Mucosa of descending colon (tissue), 3 donors: ENCODE data around the gene CLDN5. TPM values are rescaled to one million over a fixed set of nuclear protein-coding genes. Genes with fewer than 3 reads are reported as not detected.
"Not testable (repeated sequence)": the region's sequence is repeated elsewhere in the genome, so short reads cannot be mapped to it uniquely, and the experiment has no call there.

Experiments used
- ATAC-seq: fragments of 200-7000 bp; cut with Tn5 transposase; one replicate; pipeline ENCODE4 v1.9.1; 2020; ENCODE audit warnings: mild to moderate bottlenecking, moderate library complexity
- DNase-seq, 3 donors: peaks; one replicate each; pipeline ENCODE4 v3.0.0-alpha.2; 2020
- H3K36me3 ChIP-seq: fragments of 200-600 bp; one replicate; pipeline ENCODE4 v1.8.0; 2021; ENCODE audit warnings: low read depth, mild to moderate bottlenecking
- H3K4me1 ChIP-seq: fragments of 200-600 bp; one replicate; pipeline ENCODE4 v1.8.0; 2021; ENCODE audit warnings: low read depth, mild to moderate bottlenecking
- H3K4me3 ChIP-seq: fragments of 200-600 bp; one replicate; pipeline ENCODE4 v1.8.0; 2021; ENCODE audit warnings: mild to moderate bottlenecking
- H3K9me3 ChIP-seq: fragments of 200-600 bp; one replicate; pipeline ENCODE4 v1.8.0; 2021; ENCODE audit warnings: mild to moderate bottlenecking
- intact Hi-C, 2 donors: fragments of 100-400 bp; cut with DNase I in 1 of 2; cut with micrococcal nuclease in 1 of 2; formaldehyde crosslinking; loops; one replicate each; pipeline versions ENCODE4 v1.11.0 to v1.11.1; 2022; cut with DNase I, micrococcal nuclease
- total RNA-seq, 3 donors: library from RNA; stranded (reverse); fragmentation: NEBNext Ultra II Directional in 2 of 3; extraction: Animal tissue kit (Norgen Biotek cat#: 25700) in 2 of 3; gene quantifications; one replicate each; pipeline versions ENCODE4 v1.2.1 to v1.2.4, GENCODE V29; 2021 to 2023
- TF ChIP-seq, protein P1 (sequence below): fragments of 200-600 bp; IDR thresholded peaks from one replicate; pipeline ENCODE4 v1.8.0; 2022; ENCODE audit warnings: antibody characterized with exemption, mild to moderate bottlenecking
- donor health status: DM: no; HTN: no; CAD: no; lungs with moderate emphysema.
- donor health status: DM: no; HTN: no; CAD: no.
- donor health status: DM: no; HTN: yes; CAD: no.

CLDN5 gene
- total RNA-seq, 3 donors from 2014 or later = 22.0 to 34.7 (median 22.2) TPM

DNA sequence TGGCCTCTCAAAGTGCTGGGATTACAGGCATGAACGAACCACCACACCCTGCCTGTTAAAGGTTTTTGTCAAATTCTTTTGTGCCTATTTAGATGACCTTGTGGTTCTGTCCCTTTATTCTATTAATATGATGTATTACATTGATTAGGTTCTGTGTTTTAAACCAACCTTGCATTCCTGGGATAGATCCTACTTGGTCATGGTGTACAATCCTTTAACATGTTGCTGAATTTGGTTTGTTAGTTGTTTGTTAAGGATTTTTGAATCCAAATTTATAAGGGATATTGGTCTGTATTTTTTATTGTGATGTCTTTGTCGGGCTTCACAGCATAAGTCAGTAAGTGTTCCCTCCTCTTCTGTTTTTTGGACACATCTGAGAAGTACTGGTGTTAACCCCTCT lies 29.0 kb upstream of the CLDN5 start:
- Histone ChIP-seq H3K9me3 (no peaks in the 10 kb centered on the region), H3K36me3 (no peaks in the 10 kb centered on the region), H3K4me1 (no peaks in the 10 kb centered on the region), H3K4me3 (no peak overlapping the region)
- DNase-seq (no peak), ATAC-seq (no peak)
- TF ChIP-seq, protein P1, sequence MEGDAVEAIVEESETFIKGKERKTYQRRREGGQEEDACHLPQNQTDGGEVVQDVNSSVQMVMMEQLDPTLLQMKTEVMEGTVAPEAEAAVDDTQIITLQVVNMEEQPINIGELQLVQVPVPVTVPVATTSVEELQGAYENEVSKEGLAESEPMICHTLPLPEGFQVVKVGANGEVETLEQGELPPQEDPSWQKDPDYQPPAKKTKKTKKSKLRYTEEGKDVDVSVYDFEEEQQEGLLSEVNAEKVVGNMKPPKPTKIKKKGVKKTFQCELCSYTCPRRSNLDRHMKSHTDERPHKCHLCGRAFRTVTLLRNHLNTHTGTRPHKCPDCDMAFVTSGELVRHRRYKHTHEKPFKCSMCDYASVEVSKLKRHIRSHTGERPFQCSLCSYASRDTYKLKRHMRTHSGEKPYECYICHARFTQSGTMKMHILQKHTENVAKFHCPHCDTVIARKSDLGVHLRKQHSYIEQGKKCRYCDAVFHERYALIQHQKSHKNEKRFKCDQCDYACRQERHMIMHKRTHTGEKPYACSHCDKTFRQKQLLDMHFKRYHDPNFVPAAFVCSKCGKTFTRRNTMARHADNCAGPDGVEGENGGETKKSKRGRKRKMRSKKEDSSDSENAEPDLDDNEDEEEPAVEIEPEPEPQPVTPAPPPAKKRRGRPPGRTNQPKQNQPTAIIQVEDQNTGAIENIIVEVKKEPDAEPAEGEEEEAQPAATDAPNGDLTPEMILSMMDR = no peak
- intact Hi-C loops = no loop called here

DNA sequence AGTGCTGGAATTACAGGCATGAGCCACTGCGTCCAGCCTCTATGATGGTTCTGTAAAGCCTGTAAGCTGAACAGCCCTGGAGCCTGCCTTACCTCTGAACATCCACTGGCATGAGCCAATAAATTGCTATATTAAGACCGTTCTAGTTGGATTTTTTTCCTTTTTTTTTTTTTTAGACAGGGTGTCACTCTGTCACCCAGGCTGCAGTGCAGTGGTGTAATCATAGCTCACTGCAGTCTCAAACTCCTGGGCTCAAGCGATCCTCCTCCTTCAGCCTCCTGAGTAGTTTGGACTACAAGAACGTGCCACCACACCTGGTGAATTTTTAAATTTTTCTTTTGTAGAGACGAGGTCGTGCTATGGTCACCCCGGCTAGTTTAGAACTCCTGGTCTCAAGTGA lies 26.2 kb upstream of the CLDN5 start:
- Histone ChIP-seq H3K9me3 (no peaks in the 10 kb centered on the region), H3K4me3 (no peak overlapping the region), H3K36me3 (no peaks in the 10 kb centered on the region), H3K4me1 (no peaks in the 10 kb centered on the region)
- TF ChIP-seq, protein P1 = no peak
- no peak for DNase-seq
- ATAC-seq = no peak
- intact Hi-C loops = no loop called here

DNA sequence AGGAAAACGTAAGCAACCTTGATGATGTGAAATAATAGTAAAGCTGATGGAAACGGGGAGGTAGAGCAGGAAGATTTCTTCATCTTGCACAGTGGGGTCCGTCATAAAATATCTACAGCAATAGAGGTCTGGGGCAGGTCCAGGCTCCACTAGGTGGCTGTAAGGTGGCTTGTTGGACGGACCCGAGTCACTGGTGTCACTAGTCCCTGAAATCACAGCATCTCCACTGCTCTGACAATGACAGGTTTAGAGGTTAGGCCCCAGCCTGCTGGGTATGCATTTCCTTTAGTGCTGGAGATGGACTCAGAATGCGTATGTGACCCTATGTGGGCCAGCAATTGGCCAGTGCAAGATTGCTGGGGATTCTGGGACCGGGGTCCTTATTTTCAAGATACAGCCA lies 25.2 kb upstream of the CLDN5 start:
- intact Hi-C loops = no loop called here
- ATAC-seq = no peak
- Histone ChIP-seq H3K4me1 (no peaks in the 10 kb centered on the region), H3K36me3 (no peaks in the 10 kb centered on the region), H3K9me3 (no peaks in the 10 kb centered on the region), H3K4me3 (no peak overlapping the region)
- TF ChIP-seq, protein P1 = no peak
- no peak for DNase-seq

DNA sequence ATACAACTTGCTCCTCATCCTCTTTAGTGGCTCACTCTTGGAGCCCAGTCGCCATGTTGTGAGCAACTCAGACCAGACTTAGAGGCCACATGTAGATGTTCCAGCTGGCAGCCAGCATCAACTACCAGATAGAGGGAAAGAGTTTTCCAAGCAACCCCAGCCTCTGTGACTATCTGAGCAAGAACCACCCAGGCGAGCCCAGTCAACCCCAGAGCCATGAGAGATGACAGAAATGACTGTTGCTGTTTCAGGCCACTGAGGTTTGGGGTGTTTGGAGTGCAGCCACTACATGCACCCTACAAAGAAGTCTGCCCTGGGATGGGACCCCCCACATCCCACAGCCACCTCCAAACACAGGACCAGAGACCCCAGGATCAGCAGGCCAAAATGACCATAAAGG lies 24.8 kb upstream of the CLDN5 start:
- Histone ChIP-seq H3K4me3 (no peak overlapping the region), H3K9me3 (no peaks in the 10 kb centered on the region), H3K36me3 (no peaks in the 10 kb centered on the region), H3K4me1 (no peaks in the 10 kb centered on the region)
- TF ChIP-seq, protein P1 = no peak
- intact Hi-C loops = no loop called here
- DNase-seq (no peak), ATAC-seq (no peak)

GRCh38 chr22:19548427-19548826 lies 24.2 kb upstream of the CLDN5 start:
- ATAC-seq, DNase-seq, H3K9me3 ChIP-seq, H3K4me1 ChIP-seq, H3K4me3 ChIP-seq, H3K36me3 ChIP-seq, intact Hi-C loops: not testable (repeated sequence)

DNA sequence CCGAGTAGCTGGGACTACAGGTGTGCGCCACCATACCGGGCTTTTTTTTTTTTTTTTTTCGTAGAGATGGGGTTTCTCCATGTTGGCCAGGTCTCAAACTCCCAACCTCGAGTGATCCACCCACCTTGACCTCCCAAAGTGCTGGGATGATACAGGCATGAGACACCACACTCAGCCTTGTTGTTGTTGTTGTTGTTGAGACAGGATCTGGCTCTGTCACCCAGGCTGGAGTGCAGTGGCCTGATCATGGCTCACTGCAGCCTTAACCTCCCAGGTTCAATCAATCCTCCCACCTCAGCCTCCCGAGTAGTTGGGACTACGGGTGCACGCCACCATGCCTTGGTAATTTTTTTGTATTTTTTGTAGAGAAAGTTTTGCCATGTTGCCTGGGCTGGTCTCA lies 23.4 kb upstream of the CLDN5 start:
- Histone ChIP-seq H3K4me3 (no peak overlapping the region), H3K9me3 (no peaks in the 10 kb centered on the region), H3K4me1 (no peaks in the 10 kb centered on the region), H3K36me3 (no peaks in the 10 kb centered on the region)
- DNase-seq = no peak
- intact Hi-C loops = no loop called here
- no peak for ATAC-seq
- TF ChIP-seq, protein P1 = no peak
